NCI-H1092 treated with DMSO at 0.1 percent for 48 hours (cell line): ENCODE measurements around the gene C9orf50.

Experiments
- DNase-seq: peaks from one replicate; lab custom pipeline; 2025; lab: John Stamatoyannopoulos, UW

C9orf50 gene

GRCh38 chr9:129590466-129590865 is 30.4 kb downstream of the C9orf50 start:
- DNase-seq: no peak

- no peak for DNase-seq
Observed at GRCh38 chr9:129587487-129588262, 33.2 kb downstream of the C9orf50 start.

GRCh38 chr9:129586685-129587084 is 34.2 kb downstream of the C9orf50 start:
- DNase-seq: no peak

GRCh38 chr9:129586245-129586644 is 34.7 kb downstream of the C9orf50 start:
- DNase-seq: no peak

GRCh38 chr9:129585352-129585751 is 35.5 kb downstream of the C9orf50 start:
- DNase-seq: no peak

GRCh38 chr9:129584136-129584535 is 36.8 kb downstream of the C9orf50 start:
- DNase-seq: peak; percentile 26

GRCh38 chr9:129583308-129584038 is 37.4 kb downstream of the C9orf50 start:
- DNase-seq: no peak

- no peak for DNase-seq
Observed at GRCh38 chr9:129582855-129583254, 38.0 kb downstream of the C9orf50 start.

GRCh38 chr9:129581505-129582189 is 39.3 kb downstream of the C9orf50 start:
- DNase-seq: no peak

- no peak for DNase-seq
Observed at GRCh38 chr9:129580211-129580915, 40.5 kb downstream of the C9orf50 start.

GRCh38 chr9:129579294-129579693 is 41.6 kb downstream of the C9orf50 start:
- DNase-seq: no peak

- DNase-seq: no peak
Observed at GRCh38 chr9:129576546-129577543, 44.1 kb downstream of the C9orf50 start.

GRCh38 chr9:129575818-129576217 is 45.1 kb downstream of the C9orf50 start:
- no peak for DNase-seq

- DNase-seq: no peak
Observed at GRCh38 chr9:129574911-129575585, 45.9 kb downstream of the C9orf50 start.

GRCh38 chr9:129573977-129574376 is 46.9 kb downstream of the C9orf50 start:
- no peak for DNase-seq

GRCh38 chr9:129572517-129572916 is 48.4 kb downstream of the C9orf50 start:
- DNase-seq: no peak

GRCh38 chr9:129572052-129572425 is 48.9 kb downstream of the C9orf50 start:
- DNase-seq: no peak

- no peak for DNase-seq
Observed at GRCh38 chr9:129571298-129572051, 49.4 kb downstream of the C9orf50 start.

GRCh38 chr9:129570450-129571297 is 50.2 kb downstream of the C9orf50 start:
- DNase-seq: no peak
